ENCODE measurements around the gene PAH.

GRCh38 chr12:102913453-102914226, 3.4 kb downstream of the PAH start:
- no peak for TF ChIP-seq CTCF (IDR thresholded peaks at IDR 0.05)
- TF ChIP-seq POLR2A (IDR thresholded peaks at IDR 0.05) = no peak

Measured in breast epithelium (tissue), 3 donors.